ENCODE results near the gene NT5DC3. TPM values are rescaled to one million over a fixed set of nuclear protein-coding genes. Genes with fewer than 3 reads are reported as not detected.

NT5DC3 gene
- total RNA-seq, 1 donor from 2014 or later: 3.1 TPM

DNA sequence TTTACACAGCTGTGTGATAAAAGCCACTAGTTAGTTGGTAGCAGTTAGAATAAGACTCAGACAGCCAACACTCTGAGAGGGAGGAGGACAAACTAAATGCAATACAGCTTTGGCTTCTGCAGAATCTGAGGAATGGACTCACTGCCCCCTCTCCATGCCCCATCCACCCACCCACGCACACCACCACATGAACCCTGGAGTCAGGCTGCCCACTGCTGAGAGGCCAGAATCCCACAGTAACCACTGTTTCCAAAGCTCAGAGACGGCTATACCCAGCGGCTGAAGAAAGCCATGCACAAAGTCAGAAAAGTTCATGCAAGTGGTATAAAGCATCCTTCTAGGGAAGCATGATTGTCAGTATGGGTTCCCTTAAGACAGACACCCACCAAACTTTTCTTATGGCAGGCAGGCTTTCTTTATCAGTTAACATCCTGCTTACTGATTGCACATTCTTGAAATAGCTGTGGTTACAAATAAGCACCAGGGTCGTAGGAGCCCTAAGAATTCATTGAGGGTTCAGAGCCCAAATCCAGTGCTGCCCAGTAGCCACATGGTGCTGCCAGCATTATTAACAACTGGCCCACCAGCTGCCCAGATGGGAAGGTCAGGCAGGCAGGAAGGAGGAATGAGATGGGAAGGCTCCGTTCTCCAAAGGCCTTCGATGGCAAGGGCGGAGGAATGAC lies 61.5 kb downstream of the NT5DC3 start:
- H3K27ac ChIP-seq (replicated peaks): no peak overlapping the region

DNA sequence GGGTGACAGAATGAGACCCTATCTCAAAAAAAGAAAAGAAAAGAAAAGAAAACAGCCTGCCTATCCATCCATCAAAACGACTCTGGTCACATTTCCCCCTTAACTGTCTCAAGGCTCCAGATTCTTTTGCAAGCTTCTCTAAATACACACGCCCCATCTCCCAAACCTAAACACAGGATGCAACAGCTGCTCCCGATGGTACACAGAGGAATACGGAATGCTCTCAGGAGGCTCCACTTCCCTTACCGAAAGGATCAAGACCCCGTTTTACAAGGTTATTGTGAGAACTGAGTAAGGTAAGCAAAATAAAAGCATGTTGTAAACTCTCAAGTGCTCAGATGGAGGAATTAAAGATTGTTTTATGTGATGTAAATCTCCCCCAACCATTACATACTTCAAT lies 62.3 kb downstream of the NT5DC3 start:
- intact Hi-C loops (cut with micrococcal nuclease): no loop called here
- no peak for DNase-seq
- Histone ChIP-seq H3K36me3 (peaks cover 10% of the 10 kb centered on the region), H3K9me3 (replicated peaks) (no peaks in the 10 kb centered on the region), H3K4me3 (no peak overlapping the region), H3K27me3 (ENCODE audit: low read depth) (no peaks in the 10 kb centered on the region), H3K27ac (replicated peaks) (no peak overlapping the region), H3K4me1 (no peaks in the 10 kb centered on the region)
- TF ChIP-seq, protein P1, sequence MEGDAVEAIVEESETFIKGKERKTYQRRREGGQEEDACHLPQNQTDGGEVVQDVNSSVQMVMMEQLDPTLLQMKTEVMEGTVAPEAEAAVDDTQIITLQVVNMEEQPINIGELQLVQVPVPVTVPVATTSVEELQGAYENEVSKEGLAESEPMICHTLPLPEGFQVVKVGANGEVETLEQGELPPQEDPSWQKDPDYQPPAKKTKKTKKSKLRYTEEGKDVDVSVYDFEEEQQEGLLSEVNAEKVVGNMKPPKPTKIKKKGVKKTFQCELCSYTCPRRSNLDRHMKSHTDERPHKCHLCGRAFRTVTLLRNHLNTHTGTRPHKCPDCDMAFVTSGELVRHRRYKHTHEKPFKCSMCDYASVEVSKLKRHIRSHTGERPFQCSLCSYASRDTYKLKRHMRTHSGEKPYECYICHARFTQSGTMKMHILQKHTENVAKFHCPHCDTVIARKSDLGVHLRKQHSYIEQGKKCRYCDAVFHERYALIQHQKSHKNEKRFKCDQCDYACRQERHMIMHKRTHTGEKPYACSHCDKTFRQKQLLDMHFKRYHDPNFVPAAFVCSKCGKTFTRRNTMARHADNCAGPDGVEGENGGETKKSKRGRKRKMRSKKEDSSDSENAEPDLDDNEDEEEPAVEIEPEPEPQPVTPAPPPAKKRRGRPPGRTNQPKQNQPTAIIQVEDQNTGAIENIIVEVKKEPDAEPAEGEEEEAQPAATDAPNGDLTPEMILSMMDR (IDR thresholded peaks at IDR 0.05; ENCODE audit: borderline replicate concordance): no peak

More for the DNA sequence above, 61.5 kb downstream of the NT5DC3 start:
- intact Hi-C loops (cut with micrococcal nuclease): no loop called here
- H3K4me1 ChIP-seq: peaks cover 6% of the 10 kb centered on the region
- no peak overlapping the region for H3K4me3 ChIP-seq
- no peak for DNase-seq
- H3K9me3 ChIP-seq (replicated peaks): no peaks in the 10 kb centered on the region
- no peaks in the 10 kb centered on the region for H3K27me3 ChIP-seq (ENCODE audit: low read depth)
- TF ChIP-seq, protein P1 (IDR thresholded peaks at IDR 0.05; ENCODE audit: borderline replicate concordance): no peak
- peaks cover 10% of the 10 kb centered on the region for H3K36me3 ChIP-seq

DNA sequence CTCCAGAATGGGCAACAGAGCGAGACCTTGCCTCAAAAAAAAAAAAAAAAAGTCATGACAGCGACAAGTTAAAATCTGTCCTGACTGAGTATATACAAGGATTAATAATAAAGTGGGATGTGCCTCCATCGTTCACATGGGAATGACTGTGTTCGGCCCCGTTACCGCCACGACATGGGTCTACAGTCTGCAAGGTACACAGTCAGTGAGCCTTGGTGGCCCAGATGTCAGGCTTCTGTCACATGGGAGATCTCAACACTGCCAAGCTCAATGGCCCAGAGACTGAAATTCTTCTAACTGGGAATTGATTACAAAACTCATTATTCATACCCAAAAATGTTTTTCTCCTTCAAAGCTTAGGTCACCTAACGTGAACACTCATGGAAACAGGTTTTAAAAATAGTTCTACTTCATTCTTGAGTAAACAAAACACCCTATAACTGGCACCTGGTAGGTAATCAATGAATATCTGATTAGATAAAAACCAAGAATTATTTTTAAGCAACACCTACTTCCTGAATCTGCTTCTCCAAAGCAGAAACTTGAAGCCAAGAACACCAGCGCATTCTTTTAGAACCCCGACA lies 66.0 kb downstream of the NT5DC3 start:
- H3K27ac ChIP-seq (replicated peaks): no peak overlapping the region
- intact Hi-C loops (cut with micrococcal nuclease): no loop called here

GRCh38 chr12:103773109-103773910 lies 67.7 kb downstream of the NT5DC3 start:
- no peaks in the 10 kb centered on the region for H3K9me3 ChIP-seq (replicated peaks)
- H3K4me1 ChIP-seq: peaks cover 9% of the 10 kb centered on the region
- no peak for DNase-seq
- intact Hi-C loops (cut with micrococcal nuclease): no loop called here
- H3K27me3 ChIP-seq (ENCODE audit: low read depth): no peaks in the 10 kb centered on the region
- H3K27ac ChIP-seq (replicated peaks): no peak overlapping the region
- no peak overlapping the region for H3K4me3 ChIP-seq
- TF ChIP-seq, protein P1 (IDR thresholded peaks at IDR 0.05; ENCODE audit: borderline replicate concordance): no peak
- peaks cover 5% of the 10 kb centered on the region for H3K36me3 ChIP-seq

More for the DNA sequence above, 66.0 kb downstream of the NT5DC3 start:
- no peak for DNase-seq
- Histone ChIP-seq H3K27me3 (ENCODE audit: low read depth) (no peaks in the 10 kb centered on the region), H3K4me1 (peaks cover 9% of the 10 kb centered on the region), H3K36me3 (peaks cover 9% of the 10 kb centered on the region), H3K4me3 (no peak overlapping the region), H3K9me3 (replicated peaks) (no peaks in the 10 kb centered on the region)
- TF ChIP-seq, protein P1 (IDR thresholded peaks at IDR 0.05; ENCODE audit: borderline replicate concordance): no peak

DNA sequence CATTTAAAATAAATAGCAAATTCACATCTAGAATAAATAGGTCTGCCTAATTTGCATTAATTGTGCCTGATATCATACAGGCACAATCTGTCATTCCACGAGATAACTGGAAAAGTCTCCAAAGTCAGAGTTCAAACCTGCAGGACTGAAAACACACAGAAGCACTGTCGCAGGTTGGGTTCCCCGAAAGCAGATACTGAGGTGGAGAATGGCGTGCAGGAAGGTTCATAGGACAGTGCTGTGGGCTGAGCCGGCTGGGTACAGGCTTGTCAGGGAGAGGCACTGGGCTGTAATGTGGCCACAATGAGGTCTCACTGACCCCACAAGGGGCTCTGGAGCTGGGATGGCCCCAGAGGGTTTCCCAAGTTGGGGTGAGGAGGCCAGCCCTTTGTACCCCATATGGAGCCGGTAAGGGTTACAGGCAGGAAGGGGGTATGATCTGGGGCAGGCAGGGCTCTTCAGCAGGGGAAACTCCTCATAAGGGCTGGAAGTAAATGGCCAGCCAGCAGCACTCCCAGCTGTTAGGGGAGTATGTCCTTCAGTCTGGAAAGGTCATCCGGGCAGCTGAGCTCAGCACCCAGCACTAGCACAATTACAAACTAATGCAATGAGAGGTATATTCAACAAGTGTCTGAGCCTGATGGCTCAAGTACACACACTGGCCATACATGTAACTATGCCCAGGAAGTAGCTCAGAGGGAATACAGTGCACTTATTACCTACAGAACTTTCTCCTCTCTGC lies 68.5 kb downstream of the NT5DC3 start:
- H3K4me3 ChIP-seq: no peak overlapping the region
- no peaks in the 10 kb centered on the region for H3K9me3 ChIP-seq (replicated peaks)
- peaks cover 5% of the 10 kb centered on the region for H3K36me3 ChIP-seq
- DNase-seq: no peak
- H3K4me1 ChIP-seq: peaks cover 9% of the 10 kb centered on the region
- TF ChIP-seq, protein P1 (IDR thresholded peaks at IDR 0.05; ENCODE audit: borderline replicate concordance): no peak
- H3K27me3 ChIP-seq (ENCODE audit: low read depth): no peaks in the 10 kb centered on the region
- intact Hi-C loops (cut with micrococcal nuclease): no loop called here
- no peak overlapping the region for H3K27ac ChIP-seq (replicated peaks)
